Central memory CD4-positive, alpha-beta T cell (primary cell): ENCODE results near the gene FERMT3.

Experiments
- DNase-seq: peaks from one replicate; pipeline ENCODE4 v3.0.0; 2022

Gene FERMT3

DNA sequence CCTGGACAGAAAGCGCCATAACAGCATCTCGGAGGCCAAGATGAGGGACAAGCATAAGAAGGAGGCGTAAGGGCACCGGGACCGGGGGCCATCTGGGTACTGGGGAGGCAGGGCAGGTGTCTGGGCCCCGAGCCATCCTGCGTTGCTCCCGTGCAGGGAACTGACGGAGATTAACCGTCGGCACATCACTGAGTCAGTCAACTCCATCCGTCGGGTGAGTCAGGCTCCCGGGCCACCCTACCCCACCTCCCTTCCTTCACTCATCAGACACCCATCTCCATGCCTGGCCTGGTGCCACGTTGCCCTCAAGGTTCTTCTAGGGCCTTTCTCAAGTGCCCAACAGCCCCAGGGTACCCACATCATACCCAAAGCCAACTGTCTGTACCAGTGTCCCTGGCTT lies 59.8 kb downstream of the FERMT3 start:
- DNase-seq, result no peak

DNA sequence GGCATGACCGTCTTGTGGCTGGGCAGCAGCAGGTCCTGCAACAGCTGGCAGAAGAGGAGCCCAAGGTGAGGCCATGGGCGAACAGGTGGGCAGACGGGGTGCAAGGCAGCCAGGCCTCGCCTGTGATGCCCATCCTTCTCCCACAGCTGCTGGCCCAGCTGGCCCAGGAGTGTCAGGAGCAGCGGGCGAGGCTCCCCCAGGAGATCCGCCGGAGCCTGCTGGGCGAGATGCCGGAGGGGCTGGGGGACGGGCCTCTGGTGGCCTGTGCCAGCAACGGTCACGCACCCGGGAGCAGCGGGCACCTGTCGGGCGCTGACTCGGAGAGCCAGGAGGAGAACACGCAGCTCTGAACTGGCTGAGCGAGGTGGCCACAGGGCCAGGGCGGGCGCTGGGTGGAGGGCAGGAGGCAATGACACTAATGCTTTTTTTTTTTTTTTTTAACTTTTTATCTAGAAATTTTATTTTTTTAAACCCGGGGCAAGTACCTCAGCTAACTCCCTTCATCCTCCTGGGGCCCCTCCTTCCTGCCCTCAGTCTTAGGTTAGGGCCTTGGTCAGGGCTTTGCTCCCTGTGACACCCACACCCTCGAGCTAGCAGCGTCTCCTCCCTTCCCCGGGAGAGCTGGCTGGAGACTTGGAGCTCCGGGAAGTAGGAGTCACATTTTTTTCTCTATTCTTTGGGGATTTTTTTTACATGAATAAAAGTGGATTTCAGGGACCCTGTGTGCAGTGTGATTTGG lies 60.9 kb downstream of the FERMT3 start:
- DNase-seq, result no peak

DNA sequence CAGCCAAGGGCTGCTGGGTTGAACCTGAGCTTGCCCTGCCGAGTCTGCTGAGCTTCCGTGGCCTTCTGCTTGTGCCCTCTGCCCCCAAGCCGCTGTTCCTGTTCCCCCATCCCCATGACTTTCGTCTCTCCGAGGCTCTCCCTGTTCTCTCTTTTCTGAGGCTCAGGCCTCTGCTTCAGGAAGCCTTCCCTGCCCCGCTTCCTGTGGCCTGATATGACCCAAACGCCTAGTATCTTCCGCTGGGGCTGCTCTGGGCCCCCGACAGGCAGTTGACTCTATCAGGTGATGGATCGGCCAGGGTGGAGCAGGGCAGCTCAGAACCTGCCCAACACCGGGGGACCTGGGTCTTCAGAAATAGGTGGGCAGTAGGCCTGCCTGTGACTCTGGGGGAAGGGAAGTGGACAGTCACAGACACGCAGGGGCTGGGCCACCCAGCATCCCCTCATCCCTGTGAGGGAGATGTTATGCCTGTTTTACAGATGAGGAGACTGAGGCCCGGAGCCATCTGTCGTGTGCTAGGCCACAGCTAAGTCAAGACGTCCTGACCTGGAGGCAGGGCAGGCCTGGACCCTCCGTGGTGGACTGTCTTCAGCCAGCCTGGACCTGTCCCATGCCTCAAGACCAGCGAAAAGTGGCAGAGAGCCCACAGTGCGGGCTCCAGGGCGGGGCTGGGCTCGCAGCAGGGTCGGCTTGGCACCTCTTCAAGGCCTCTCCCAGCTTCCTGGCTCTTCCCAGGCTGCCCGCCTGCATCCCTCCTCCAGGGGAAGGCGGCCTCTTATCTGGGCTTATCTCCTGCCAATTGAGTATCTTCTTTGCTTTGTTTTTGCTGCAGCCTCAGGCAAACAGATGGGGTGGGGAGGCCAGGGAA lies 61.7 kb downstream of the FERMT3 start:
- DNase-seq, result no peak

DNA sequence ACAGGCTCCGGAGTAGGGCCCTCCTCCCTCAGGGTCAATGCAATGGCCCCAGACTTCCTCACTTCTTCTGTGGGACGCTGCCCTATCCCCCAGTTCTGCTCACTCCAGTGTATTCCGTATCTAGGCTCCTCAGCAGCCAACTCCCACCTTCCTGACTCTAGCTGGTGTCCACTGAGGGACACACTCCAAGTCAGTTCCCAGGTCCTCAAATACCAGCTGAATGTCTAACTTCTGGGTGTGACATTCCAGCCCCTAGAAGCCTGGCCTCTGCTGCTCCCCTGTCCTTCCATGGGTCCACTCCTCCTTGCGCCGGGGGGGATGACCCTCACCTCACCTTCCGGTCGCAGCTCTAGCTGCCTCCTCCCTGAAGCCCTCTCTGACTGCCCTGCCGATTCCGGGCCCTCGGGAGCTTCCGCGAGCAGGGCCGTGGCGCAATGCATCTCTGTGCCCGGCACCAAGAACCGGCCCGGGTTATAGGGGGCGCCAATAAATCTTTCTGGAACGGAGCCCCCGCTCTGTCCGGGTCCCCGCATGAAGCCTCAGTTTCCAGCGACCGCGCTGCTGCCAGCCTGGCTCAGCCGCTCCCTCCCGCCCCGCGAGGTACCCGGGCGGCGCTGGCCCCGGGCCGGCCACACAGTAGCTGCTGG lies 62.5 kb downstream of the FERMT3 start:
- no peak for DNase-seq

DNA sequence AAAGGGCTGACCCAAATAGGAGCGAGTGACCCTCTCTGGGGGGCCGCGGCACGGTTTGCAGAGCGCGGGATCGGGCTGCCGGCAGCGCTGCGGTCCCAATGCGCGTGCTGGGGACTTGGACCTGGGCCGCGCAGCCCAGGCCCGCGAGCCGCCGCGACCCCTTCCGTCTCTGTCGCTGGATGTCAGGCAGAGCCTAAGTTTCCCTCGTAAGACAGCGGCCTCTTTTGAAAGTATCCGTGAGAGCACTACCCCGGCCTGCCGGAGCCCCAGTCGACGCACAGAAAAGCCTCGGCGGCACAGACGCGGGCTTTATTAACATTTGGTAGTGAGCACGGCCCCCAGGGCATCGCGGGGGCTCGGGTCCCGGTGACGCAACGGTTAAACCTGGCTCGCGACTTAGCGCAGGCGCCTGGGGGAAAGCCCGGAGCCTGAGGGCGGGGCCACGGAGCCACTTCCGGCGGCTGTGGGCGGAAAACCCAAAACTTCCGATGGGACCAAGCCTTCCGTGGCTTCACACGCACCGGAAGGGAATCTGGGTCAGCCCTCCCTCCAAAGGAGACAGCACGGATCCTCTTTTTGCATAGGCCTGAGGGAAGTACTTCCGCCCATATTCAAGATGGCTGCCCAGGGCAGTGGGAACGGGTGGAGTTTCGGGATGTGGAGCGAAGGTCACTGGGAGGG lies 63.2 kb downstream of the FERMT3 start:
- peak; percentile 98 for DNase-seq
